ENCODE measurements around the gene CREB3L2. TPM values are rescaled to one million over a fixed set of nuclear protein-coding genes. Genes with fewer than 3 reads are reported as not detected.
A peak's percentile ranks its signal among the peaks of the same experiment; 100 is the strongest.

CREB3L2 gene
- polyA plus RNA-seq, 1 of the 3 experiments (the other 2 are of a cell fraction): 22.9 TPM

DNA sequence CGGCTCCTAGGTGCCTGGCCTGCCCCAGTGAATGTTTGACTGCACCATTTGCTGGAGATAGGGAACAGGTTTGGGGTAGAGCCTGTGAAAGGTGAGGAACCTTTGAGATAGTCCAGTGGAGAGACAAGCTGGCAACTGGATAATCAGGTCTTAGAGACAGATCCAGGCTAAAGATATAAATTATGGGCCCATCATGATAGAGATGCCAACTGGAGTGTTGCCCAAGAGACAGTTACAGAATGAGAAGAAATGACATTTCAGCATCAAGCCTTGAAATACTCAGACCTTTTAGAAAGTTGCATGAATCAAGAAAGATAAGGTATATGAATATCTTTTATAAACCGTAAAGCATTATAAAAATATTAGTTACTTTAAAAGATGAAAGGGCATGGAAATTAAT is 27.1 kb downstream of the CREB3L2 start:
- 100% methylated on average over 2 of the region's 2 CpGs for WGBS (ENCODE audit: low lambda C conversion rate)
- no peak overlapping the region for H3K4me3 ChIP-seq (ENCODE audit: low read depth in 2 of 2, low read length in 1 of 2)
- DNase-seq: no peak
- no peak for TF ChIP-seq RXRA (IDR thresholded peaks at IDR 0.05; ENCODE audit: borderline replicate concordance, low read depth)
- TF ChIP-seq, protein P1, sequence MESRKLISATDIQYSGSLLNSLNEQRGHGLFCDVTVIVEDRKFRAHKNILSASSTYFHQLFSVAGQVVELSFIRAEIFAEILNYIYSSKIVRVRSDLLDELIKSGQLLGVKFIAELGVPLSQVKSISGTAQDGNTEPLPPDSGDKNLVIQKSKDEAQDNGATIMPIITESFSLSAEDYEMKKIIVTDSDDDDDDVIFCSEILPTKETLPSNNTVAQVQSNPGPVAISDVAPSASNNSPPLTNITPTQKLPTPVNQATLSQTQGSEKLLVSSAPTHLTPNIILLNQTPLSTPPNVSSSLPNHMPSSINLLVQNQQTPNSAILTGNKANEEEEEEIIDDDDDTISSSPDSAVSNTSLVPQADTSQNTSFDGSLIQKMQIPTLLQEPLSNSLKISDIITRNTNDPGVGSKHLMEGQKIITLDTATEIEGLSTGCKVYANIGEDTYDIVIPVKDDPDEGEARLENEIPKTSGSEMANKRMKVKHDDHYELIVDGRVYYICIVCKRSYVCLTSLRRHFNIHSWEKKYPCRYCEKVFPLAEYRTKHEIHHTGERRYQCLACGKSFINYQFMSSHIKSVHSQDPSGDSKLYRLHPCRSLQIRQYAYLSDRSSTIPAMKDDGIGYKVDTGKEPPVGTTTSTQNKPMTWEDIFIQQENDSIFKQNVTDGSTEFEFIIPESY (IDR thresholded peaks at IDR 0.05; ENCODE audit: borderline replicate concordance, low read depth): no peak
- TF ChIP-seq, protein P2, sequence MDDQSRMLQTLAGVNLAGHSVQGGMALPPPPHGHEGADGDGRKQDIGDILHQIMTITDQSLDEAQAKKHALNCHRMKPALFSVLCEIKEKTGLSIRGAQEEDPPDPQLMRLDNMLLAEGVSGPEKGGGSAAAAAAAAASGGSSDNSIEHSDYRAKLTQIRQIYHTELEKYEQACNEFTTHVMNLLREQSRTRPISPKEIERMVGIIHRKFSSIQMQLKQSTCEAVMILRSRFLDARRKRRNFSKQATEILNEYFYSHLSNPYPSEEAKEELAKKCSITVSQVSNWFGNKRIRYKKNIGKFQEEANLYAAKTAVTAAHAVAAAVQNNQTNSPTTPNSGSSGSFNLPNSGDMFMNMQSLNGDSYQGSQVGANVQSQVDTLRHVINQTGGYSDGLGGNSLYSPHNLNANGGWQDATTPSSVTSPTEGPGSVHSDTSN (IDR thresholded peaks at IDR 0.05): no peak
- TF ChIP-seq, protein P3, sequence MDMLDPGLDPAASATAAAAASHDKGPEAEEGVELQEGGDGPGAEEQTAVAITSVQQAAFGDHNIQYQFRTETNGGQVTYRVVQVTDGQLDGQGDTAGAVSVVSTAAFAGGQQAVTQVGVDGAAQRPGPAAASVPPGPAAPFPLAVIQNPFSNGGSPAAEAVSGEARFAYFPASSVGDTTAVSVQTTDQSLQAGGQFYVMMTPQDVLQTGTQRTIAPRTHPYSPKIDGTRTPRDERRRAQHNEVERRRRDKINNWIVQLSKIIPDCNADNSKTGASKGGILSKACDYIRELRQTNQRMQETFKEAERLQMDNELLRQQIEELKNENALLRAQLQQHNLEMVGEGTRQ (IDR thresholded peaks at IDR 0.05; ENCODE audit: borderline replicate concordance, low read depth, low read length): no peak
- TF ChIP-seq SIN3A (IDR thresholded peaks at IDR 0.05; ENCODE audit: borderline replicate concordance, low read depth, low read length): no peak
- TF ChIP-seq RCOR1 (IDR thresholded peaks at IDR 0.05; ENCODE audit: low read length): no peak
- TF ChIP-seq, protein P4, sequence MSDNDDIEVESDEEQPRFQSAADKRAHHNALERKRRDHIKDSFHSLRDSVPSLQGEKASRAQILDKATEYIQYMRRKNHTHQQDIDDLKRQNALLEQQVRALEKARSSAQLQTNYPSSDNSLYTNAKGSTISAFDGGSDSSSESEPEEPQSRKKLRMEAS (IDR thresholded peaks at IDR 0.05; ENCODE audit: low read depth): no peak
- TF ChIP-seq, protein P5, sequence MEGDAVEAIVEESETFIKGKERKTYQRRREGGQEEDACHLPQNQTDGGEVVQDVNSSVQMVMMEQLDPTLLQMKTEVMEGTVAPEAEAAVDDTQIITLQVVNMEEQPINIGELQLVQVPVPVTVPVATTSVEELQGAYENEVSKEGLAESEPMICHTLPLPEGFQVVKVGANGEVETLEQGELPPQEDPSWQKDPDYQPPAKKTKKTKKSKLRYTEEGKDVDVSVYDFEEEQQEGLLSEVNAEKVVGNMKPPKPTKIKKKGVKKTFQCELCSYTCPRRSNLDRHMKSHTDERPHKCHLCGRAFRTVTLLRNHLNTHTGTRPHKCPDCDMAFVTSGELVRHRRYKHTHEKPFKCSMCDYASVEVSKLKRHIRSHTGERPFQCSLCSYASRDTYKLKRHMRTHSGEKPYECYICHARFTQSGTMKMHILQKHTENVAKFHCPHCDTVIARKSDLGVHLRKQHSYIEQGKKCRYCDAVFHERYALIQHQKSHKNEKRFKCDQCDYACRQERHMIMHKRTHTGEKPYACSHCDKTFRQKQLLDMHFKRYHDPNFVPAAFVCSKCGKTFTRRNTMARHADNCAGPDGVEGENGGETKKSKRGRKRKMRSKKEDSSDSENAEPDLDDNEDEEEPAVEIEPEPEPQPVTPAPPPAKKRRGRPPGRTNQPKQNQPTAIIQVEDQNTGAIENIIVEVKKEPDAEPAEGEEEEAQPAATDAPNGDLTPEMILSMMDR (IDR thresholded peaks at IDR 0.05): no peak
- TF ChIP-seq NRF1 (IDR thresholded peaks at IDR 0.05; ENCODE audit: low read depth, low read length): no peak
- no peak for TF ChIP-seq YY1 (IDR thresholded peaks at IDR 0.05; ENCODE audit: low read depth)
- TF ChIP-seq CHD2 (IDR thresholded peaks at IDR 0.05; ENCODE audit: low read length, partially characterized antibody): no peak
- TF ChIP-seq, protein P6, sequence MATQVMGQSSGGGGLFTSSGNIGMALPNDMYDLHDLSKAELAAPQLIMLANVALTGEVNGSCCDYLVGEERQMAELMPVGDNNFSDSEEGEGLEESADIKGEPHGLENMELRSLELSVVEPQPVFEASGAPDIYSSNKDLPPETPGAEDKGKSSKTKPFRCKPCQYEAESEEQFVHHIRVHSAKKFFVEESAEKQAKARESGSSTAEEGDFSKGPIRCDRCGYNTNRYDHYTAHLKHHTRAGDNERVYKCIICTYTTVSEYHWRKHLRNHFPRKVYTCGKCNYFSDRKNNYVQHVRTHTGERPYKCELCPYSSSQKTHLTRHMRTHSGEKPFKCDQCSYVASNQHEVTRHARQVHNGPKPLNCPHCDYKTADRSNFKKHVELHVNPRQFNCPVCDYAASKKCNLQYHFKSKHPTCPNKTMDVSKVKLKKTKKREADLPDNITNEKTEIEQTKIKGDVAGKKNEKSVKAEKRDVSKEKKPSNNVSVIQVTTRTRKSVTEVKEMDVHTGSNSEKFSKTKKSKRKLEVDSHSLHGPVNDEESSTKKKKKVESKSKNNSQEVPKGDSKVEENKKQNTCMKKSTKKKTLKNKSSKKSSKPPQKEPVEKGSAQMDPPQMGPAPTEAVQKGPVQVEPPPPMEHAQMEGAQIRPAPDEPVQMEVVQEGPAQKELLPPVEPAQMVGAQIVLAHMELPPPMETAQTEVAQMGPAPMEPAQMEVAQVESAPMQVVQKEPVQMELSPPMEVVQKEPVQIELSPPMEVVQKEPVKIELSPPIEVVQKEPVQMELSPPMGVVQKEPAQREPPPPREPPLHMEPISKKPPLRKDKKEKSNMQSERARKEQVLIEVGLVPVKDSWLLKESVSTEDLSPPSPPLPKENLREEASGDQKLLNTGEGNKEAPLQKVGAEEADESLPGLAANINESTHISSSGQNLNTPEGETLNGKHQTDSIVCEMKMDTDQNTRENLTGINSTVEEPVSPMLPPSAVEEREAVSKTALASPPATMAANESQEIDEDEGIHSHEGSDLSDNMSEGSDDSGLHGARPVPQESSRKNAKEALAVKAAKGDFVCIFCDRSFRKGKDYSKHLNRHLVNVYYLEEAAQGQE (IDR thresholded peaks at IDR 0.05; ENCODE audit: low read depth, low read length): no peak
- TF ChIP-seq ELF1 (IDR thresholded peaks at IDR 0.05): no peak
- TF ChIP-seq JUND (IDR thresholded peaks at IDR 0.05): no peak
- TF ChIP-seq GABPA (IDR thresholded peaks at IDR 0.05; ENCODE audit: low read depth): no peak
- TF ChIP-seq FOXM1 (IDR thresholded peaks at IDR 0.05; ENCODE audit: low read depth): no peak
- no peak for TF ChIP-seq FOXJ3 (CRISPR knock-in tag; IDR thresholded peaks at IDR 0.05)
- peak overlapping the region in 1 of 2 experiments; percentile 11; a peak in 1 of 4 replicates for H3K27ac ChIP-seq (ENCODE audit: low read depth in 2 of 2, low read length in 1 of 2)
- no peaks in the 10 kb centered on the region; the same call in 1 of the 2 replicates for H4K20me1 ChIP-seq (ENCODE audit: insufficient read depth)
- no peaks in the 10 kb centered on the region for H3K9me3 ChIP-seq
- H3K9me2 ChIP-seq: no peaks in the 10 kb centered on the region
- H3K4me2 ChIP-seq: no peak overlapping the region
- peaks cover 27% of the 10 kb centered on the region in 2 experiments for H3K4me1 ChIP-seq (ENCODE audit: control insufficient read depth in 1 of 2, insufficient read depth in 2 of 2, low read depth in 1 of 2, low read length in 1 of 2)
- H3K79me2 ChIP-seq (ENCODE audit: insufficient read depth): peaks cover 95% of the 10 kb centered on the region
- CTCF ChIA-PET: interaction anchor here (1.0 to 1.2 kb wide), 4 partner anchors 9 to 75 kb away, joined by 3 to 5 read pairs (median 4); no protein-coding TSS in a partner anchor
- H3K9ac ChIP-seq: no peak overlapping the region
- POLR2A ChIA-PET: no interaction called here
- peaks cover 26% of the 10 kb centered on the region for H3F3A ChIP-seq (replicated peaks; ENCODE audit: insufficient read depth)
- H3K36me3 ChIP-seq (replicated peaks in 1 of 2; ENCODE audit: control insufficient read depth in 1 of 2, insufficient read depth in 2 of 2, low read length in 1 of 2): peaks cover 0 to 6% of the 10 kb centered on the region in 2 experiments
- H2AFZ ChIP-seq (ENCODE audit: low read depth): no peak overlapping the region
- no peaks in the 10 kb centered on the region for H3K27me3 ChIP-seq (ENCODE audit: insufficient read depth)

Measured in SK-N-SH (cell line).